A549 (cell line): ENCODE measurements around the gene VAPB. TPM values are rescaled to one million over a fixed set of nuclear protein-coding genes. Genes with fewer than 3 reads are reported as not detected.

Experiments
- ATAC-seq, 2 experiments: fragments of 200-7000 bp in 1 of 2; fragments of >200 bp in 1 of 2; cut with Nextera tagmentation in 1 of 2; cut with Tn5 transposase in 1 of 2; 3 replicates each; pipeline versions ENCODE4 v1.8.0 to v1.9.1; 2018 to 2020; ENCODE audit warnings: mild to moderate bottlenecking in 1 of 2, moderate library complexity in 1 of 2
- CTCF ChIA-PET: fragments of 300-600 bp; sonication (Branson Sonifier 250); formaldehyde crosslinking; extraction: SDS; loops from one replicate; lab custom pipeline; 2021; ENCODE audit warnings: antibody characterized with exemption, inconsistent platforms; lab: Yijun Ruan, JAX
- POLR2A ChIA-PET: fragments of 350-600 bp; formaldehyde crosslinking; extraction: SDS; loops from one replicate; lab custom pipeline; 2021; ENCODE audit warnings: antibody characterized with exemption, inconsistent platforms; lab: Yijun Ruan, JAX
- DNase-seq, 2 experiments: peaks; one replicate each; pipeline versions ENCODE4 v3.0.0 to v3.0.0-alpha.2; 2011 to 2016; ENCODE audit warnings: low read depth in 1 of 2, low spot score in 1 of 2
- FAIRE-seq: peaks from 2 replicates; lab custom pipeline; 2011; peaks lifted over from hg19 to GRCh38; lab: Jason Lieb, UNC
- H3K27ac ChIP-seq, 2 experiments: fragments of >200 bp; sonication (Bioruptor Twin); formaldehyde crosslinking; 3 replicates each; pipeline ENCODE4 v1.5.1; 2016 to 2017
- H3K4me1 ChIP-seq: fragments of >200 bp; sonication (Bioruptor Twin); formaldehyde crosslinking; 3 replicates; pipeline ENCODE4 v1.6.1; 2016
- H3K4me2 ChIP-seq: fragments of >200 bp; sonication (Bioruptor Twin); formaldehyde crosslinking; 3 replicates; pipeline ENCODE4 v1.6.1; 2016
- H3K4me3 ChIP-seq: fragments of >200 bp; sonication (Bioruptor Twin); formaldehyde crosslinking; 3 replicates; pipeline ENCODE4 v1.5.1; 2016
- H3K9me3 ChIP-seq: fragments of >200 bp; sonication (Bioruptor Twin); formaldehyde crosslinking; 3 replicates; pipeline ENCODE4 v1.6.1; 2016
- CBX2 ChIP-seq: fragments of 200-600 bp; sonication (generic); IDR thresholded peaks from 2 replicates; pipeline ENCODE4 v1.6.1; 2016; ENCODE audit warnings: low read depth, mild to moderate bottlenecking, borderline replicate concordance
- CHD2 ChIP-seq: fragments of 150-350 bp; IDR thresholded peaks from 2 replicates; pipeline ENCODE4 v1.6.1; 2014; ENCODE audit warnings: low read length; ENCODE audit not compliant: partially characterized antibody
- E2F6 ChIP-seq: IDR thresholded peaks from 2 replicates; pipeline ENCODE4 v1.6.1; 2012; ENCODE audit warnings: low read depth, borderline replicate concordance
- ELK1 ChIP-seq: fragments of 150-350 bp; IDR thresholded peaks from 2 replicates; pipeline ENCODE4 v1.6.1; 2014; ENCODE audit warnings: low read depth, mild to moderate bottlenecking, low read length
- EP300 ChIP-seq, 2 experiments: fragments of >200 bp; sonication (Bioruptor Twin); formaldehyde crosslinking; IDR thresholded peaks; 2 replicates in 1 of 2; 3 replicates in 1 of 2; pipeline ENCODE4 v1.6.1; 2016 to 2017
- ESRRA ChIP-seq: fragments of 150-350 bp; IDR thresholded peaks from 2 replicates; pipeline ENCODE4 v1.6.1; 2014; ENCODE audit warnings: mild to moderate bottlenecking, low read length, borderline replicate concordance
- FOSL2 ChIP-seq, 2 experiments: fragments of 450-650 bp in 1 of 2; fragments of >200 bp in 1 of 2; sonication (Bioruptor Twin) in 1 of 2; formaldehyde crosslinking; IDR thresholded peaks; 2 replicates each; pipeline versions ENCODE4 v1.5.0 to v1.6.1; 2016 to 2020; ENCODE audit warnings: mild to moderate bottlenecking in 1 of 2, moderate library complexity in 1 of 2
- FOXS1 ChIP-seq: fragments of 250-450 bp; sonication (Bioruptor Pico); IDR thresholded peaks from 2 replicates; pipeline ENCODE4 v1.5.0; 2020; ENCODE audit warnings: mild to moderate bottlenecking, moderate library complexity
- GATA3 ChIP-seq: IDR thresholded peaks from 2 replicates; pipeline ENCODE4 v1.6.1; 2012; ENCODE audit warnings: borderline replicate concordance
- HMGXB4 ChIP-seq: fragments of 250-450 bp; sonication (Bioruptor Pico); IDR thresholded peaks from 2 replicates; pipeline ENCODE4 v1.5.0; 2021; ENCODE audit warnings: mild to moderate bottlenecking, moderate library complexity, borderline replicate concordance
- HOXA7 ChIP-seq: fragments of 250-450 bp; sonication (Bioruptor Pico); IDR thresholded peaks from 2 replicates; pipeline ENCODE4 v1.5.0; 2020; ENCODE audit warnings: mild to moderate bottlenecking, moderate library complexity
- HOXB13 ChIP-seq: fragments of 250-450 bp; sonication (Bioruptor Pico); IDR thresholded peaks from 2 replicates; pipeline ENCODE4 v1.5.0; 2020; ENCODE audit warnings: low read depth, mild to moderate bottlenecking, moderate library complexity
- HOXB5 ChIP-seq: fragments of 250-450 bp; sonication (Bioruptor Pico); IDR thresholded peaks from 2 replicates; pipeline ENCODE4 v1.5.0; 2020; ENCODE audit warnings: mild to moderate bottlenecking, moderate library complexity
- JUNB ChIP-seq: fragments of >200 bp; sonication (Bioruptor Twin); formaldehyde crosslinking; IDR thresholded peaks from 2 replicates; pipeline ENCODE4 v1.6.1; 2016
- MAFK ChIP-seq: fragments of 450-650 bp; IDR thresholded peaks from 2 replicates; pipeline ENCODE4 v1.6.1; 2014; ENCODE audit not compliant: partially characterized antibody
- NFE2L2 ChIP-seq: fragments of 150-350 bp; conservative IDR thresholded peaks from 2 replicates; pipeline ENCODE4 v1.6.1; 2014; ENCODE audit warnings: low read length
- SMC3 ChIP-seq: fragments of >200 bp; sonication (Bioruptor Twin); formaldehyde crosslinking; IDR thresholded peaks from 3 replicates; pipeline ENCODE4 v1.6.1; 2018; ENCODE audit warnings: inconsistent platforms
- SREBF2 ChIP-seq: fragments of 450-650 bp; IDR thresholded peaks from 2 replicates; pipeline ENCODE4 v1.6.1; 2014; ENCODE audit warnings: mild to moderate bottlenecking, moderate library complexity
- TP53 ChIP-seq: fragments of 250-450 bp; sonication (Bioruptor Pico); IDR thresholded peaks from 2 replicates; pipeline ENCODE4 v1.5.0; 2021; ENCODE audit warnings: mild to moderate bottlenecking, moderate library complexity
- ZC3H11A ChIP-seq: fragments of 450-650 bp; IDR thresholded peaks from 2 replicates; pipeline ENCODE4 v1.6.1; 2014; ENCODE audit warnings: antibody characterized with exemption, mild to moderate bottlenecking
- WGBS: methylation state at CpG from one replicate; pipeline ENCODE4 v1.1.6; 2017; ENCODE audit errors: missing lambda C conversion rate; 5-methylcytosine and 5-hydroxymethylcytosine counted together
- polyA plus RNA-seq, 4 experiments: library from polyadenylated mRNA; depleted of rRNA in 3 of 4; stranded (reverse); fragments of >200 nt; fragmentation: RNase III in 1 of 4; extraction: RNeasy Plus Mini Kit Qiagen cat#74134 plus additional on column Dnase treatment in 1 of 4; gene quantifications; 2 replicates in 3 of 4; 3 replicates in 1 of 4; pipeline ENCODE4 v1.2.3, GENCODE V29; 2011 to 2017

The VAPB gene
- polyA plus RNA-seq, 2 of the 4 experiments (the other 2 are of a cell fraction): 43.8 to 44.0 TPM

GRCh38 chr20:58340151-58340550 lies 48.9 kb upstream of the VAPB start:
- WGBS: 91% methylated on average over 4 of the region's 4 CpGs
- Histone ChIP-seq H3K9me3 (no peaks in the 10 kb centered on the region), H3K27ac (peak overlapping the region in 1 of 2 experiments; percentile 75; a peak in 1 of 6 replicates), H3K4me1 (peaks cover 45% of the 10 kb centered on the region), H3K4me2 (no peak overlapping the region), H3K4me3 (no peak overlapping the region)
- ChIA-PET POLR2A (no interaction called here), CTCF (interaction anchor here (1.9 kb wide), 1 partner anchor 311 kb away, joined by 4 read pairs; the partner anchor contains the start of gene STX16)
- no peak for ATAC-seq
- TF ChIP-seq CBX2 (no peak), ESRRA (no peak), HMGXB4 (CRISPR knock-in tag) (no peak), GATA3 (no peak), TP53 (CRISPR knock-in tag) (no peak), SMC3 (no peak), EP300 (IDR thresholded peaks at IDR 0.05) (no peak), ZC3H11A (no peak), HOXB5 (CRISPR knock-in tag) (no peak), ELK1 (no peak), E2F6 (no peak), SREBF2 (no peak), NFE2L2 (no peak)
- FAIRE-seq: no peak
- no peak for DNase-seq

- peak overlapping the region; percentile 25 to 75; a peak in 4 of 6 replicates for H3K27ac ChIP-seq
- FAIRE-seq (no peak), ATAC-seq (no peak), DNase-seq (peak in 1 of 2 experiments; percentile 13)
- WGBS: 66% methylated on average over 2 of the region's 2 CpGs
- ChIA-PET CTCF (interaction anchor here (1.5 to 1.9 kb wide), 2 partner anchors 37 to 310 kb away, joined by 4 to 5 read pairs; partner anchors contain the start of gene STX16), POLR2A (no interaction called here)
- peak overlapping the region; percentile 61 for H3K4me2 ChIP-seq
- no peaks in the 10 kb centered on the region for H3K9me3 ChIP-seq
- peak; percentile 66 for TF ChIP-seq MAFK
- TF ChIP-seq NFE2L2: 0 out of 2 replicates have a peak, but pooled peaks have one; percentile 4
- no peak for TF ChIP-seq HOXB13 (CRISPR knock-in tag)
- H3K4me3 ChIP-seq: no peak overlapping the region
- H3K4me1 ChIP-seq: peaks cover 45% of the 10 kb centered on the region
Observed at GRCh38 chr20:58340853-58341252, 48.2 kb upstream of the VAPB start.

GRCh38 chr20:58342104-58342945 lies 46.7 kb upstream of the VAPB start:
- Histone ChIP-seq H3K27ac (peak overlapping the region; percentile 61 to 75), H3K4me2 (peak overlapping the region; percentile 61), H3K9me3 (no peaks in the 10 kb centered on the region), H3K4me1 (peaks cover 45% of the 10 kb centered on the region), H3K4me3 (no peak overlapping the region)
- no peak for FAIRE-seq
- CTCF ChIA-PET: interaction anchor here (0.7 to 3.2 kb wide), 5 partner anchors 10 to 96 kb away, joined by 3 to 10 read pairs (median 3); no protein-coding TSS in a partner anchor
- DNase-seq: peak; percentile 29 to 56
- peak in 1 of 2 experiments; percentile 74; a peak in 3 of 6 replicates for ATAC-seq
- POLR2A ChIA-PET: interaction anchor here (0.9 kb wide), 1 partner anchor 32 kb away, joined by 4 read pairs; no protein-coding TSS in a partner anchor
- TF ChIP-seq JUNB: peak; percentile 71
- TF ChIP-seq FOSL2 (IDR thresholded peaks at IDR 0.05): peak; percentile 38; the same call in 1 of the 2 replicates
- TF ChIP-seq FOSL2 (CRISPR knock-in tag; IDR thresholded peaks at IDR 0.05): peak; percentile 67
- no peak for TF ChIP-seq HOXA7 (CRISPR knock-in tag)
- peak; percentile 18 for TF ChIP-seq MAFK
- no peak for TF ChIP-seq CHD2
- peak; percentile 90 for TF ChIP-seq GATA3
- TF ChIP-seq FOXS1 (CRISPR knock-in tag): no peak
- WGBS: 44% methylated on average over 3 of the region's 3 CpGs
